HepG2 (cell line): ENCODE data around the gene GEMIN4. TPM values are rescaled to one million over a fixed set of nuclear protein-coding genes. Genes with fewer than 3 reads are reported as not detected.
A peak's percentile ranks its signal among the peaks of the same experiment; 100 is the strongest.

ENCODE experiments used
- CCAR2 ChIP-seq: fragments of 200-400 bp; formaldehyde crosslinking; optimal IDR thresholded peaks from 2 replicates; pipeline ENCODE3; 2018; ENCODE audit warnings: low read depth, mild to moderate bottlenecking, low read length, moderate library complexity
- CENPT ChIP-seq: sonication (generic); formaldehyde crosslinking; IDR thresholded peaks from 2 replicates; pipeline ENCODE4 v1.8.0; 2022; ENCODE audit warnings: low read depth, mild to moderate bottlenecking, moderate library complexity, missing genetic modification reagents
- CSRNP1 ChIP-seq: sonication (generic); formaldehyde crosslinking; IDR thresholded peaks from 2 replicates; pipeline ENCODE4 v1.8.1; 2023; ENCODE audit warnings: mild to moderate bottlenecking, missing genetic modification reagents
- ELF3 ChIP-seq: IDR thresholded peaks from 2 replicates; pipeline ENCODE4 v1.6.1; 2016; ENCODE audit warnings: missing genetic modification reagents, missing compliant biosample characterization
- HNRNPLL ChIP-seq: fragments of 200-400 bp; formaldehyde crosslinking; IDR thresholded peaks from 2 replicates; pipeline ENCODE4 v1.6.1; 2017; ENCODE audit warnings: mild to moderate bottlenecking, low read depth, low read length; ENCODE audit not compliant: poor library complexity, severe bottlenecking
- IKZF4 ChIP-seq: sonication (generic); formaldehyde crosslinking; IDR thresholded peaks from 2 replicates; pipeline ENCODE4 v1.5.1; 2020; ENCODE audit warnings: borderline replicate concordance, mild to moderate bottlenecking, low read depth, missing genetic modification reagents; ENCODE audit errors: not compliant biosample characterization
- MATR3 ChIP-seq: sonication (generic); formaldehyde crosslinking; IDR thresholded peaks from 2 replicates; pipeline ENCODE4 v1.4.0; 2020; ENCODE audit warnings: missing genetic modification reagents
- NFE2 ChIP-seq: sonication (generic); formaldehyde crosslinking; IDR thresholded peaks from 2 replicates; pipeline ENCODE4 v1.4.0; 2020; ENCODE audit warnings: missing genetic modification reagents
- NFYB ChIP-seq: sonication (generic); formaldehyde crosslinking; IDR thresholded peaks from 2 replicates; pipeline ENCODE4 v1.4.0; 2020; ENCODE audit warnings: missing genetic modification reagents
- PHB2 ChIP-seq: fragments of 450-650 bp; IDR thresholded peaks from 2 replicates; pipeline ENCODE4 v1.6.1; 2018; ENCODE audit not compliant: partially characterized antibody
- PPARG ChIP-seq: conservative IDR thresholded peaks from 2 replicates; pipeline ENCODE4 v1.6.1; 2016; ENCODE audit warnings: missing biosample characterization, missing genetic modification reagents
- SAP130 ChIP-seq: IDR thresholded peaks from 2 replicates; pipeline ENCODE4 v1.6.1; 2016; ENCODE audit warnings: low read depth
- ZBTB42 ChIP-seq: sonication (generic); formaldehyde crosslinking; IDR thresholded peaks from 2 replicates; pipeline ENCODE4 v1.5.0; 2020; ENCODE audit warnings: mild to moderate bottlenecking, missing genetic modification reagents
- ZNF503 ChIP-seq: sonication (generic); formaldehyde crosslinking; IDR thresholded peaks from 2 replicates; pipeline ENCODE4 v1.4.0; 2020; ENCODE audit warnings: missing genetic modification reagents
- ZNF883 ChIP-seq: sonication (generic); formaldehyde crosslinking; IDR thresholded peaks from 2 replicates; pipeline ENCODE4 v1.5.1; 2020; ENCODE audit warnings: mild to moderate bottlenecking, missing genetic modification reagents; ENCODE audit errors: not compliant biosample characterization
- polyA plus RNA-seq, 8 experiments: library from polyadenylated mRNA; depleted of rRNA in 3 of 8; stranded (reverse) in 7 of 8; unstranded in 1 of 8; fragments of >200 nt; fragmentation: Illumina TruSeq in 4 of 8; extraction: Trizol in 4 of 8; gene quantifications; 2 replicates each; pipeline versions ENCODE4 v1.2.1 to v1.2.3, GENCODE V29; 2011 to 2016; ENCODE audit warnings: low read depth in 4 of 8, missing spikeins in 1 of 8, mixed read lengths in 1 of 8; ENCODE audit not compliant: insufficient read depth in 1 of 8
- total RNA-seq, 5 experiments: library from RNA; depleted of rRNA; stranded (reverse); fragments of >200 nt; fragmentation: Illumina TruSeq; extraction: Trizol; gene quantifications; 2 replicates each; pipeline ENCODE4 v1.2.3, GENCODE V29; 2016; ENCODE audit warnings: low read depth in 1 of 5
- TF ChIP-seq, protein P1 (sequence below): sonication (generic); formaldehyde crosslinking; IDR thresholded peaks from 2 replicates; pipeline ENCODE4 v1.8.0; 2022; ENCODE audit warnings: low read depth, missing genetic modification reagents
- TF ChIP-seq, protein P2 (sequence below): sonication (generic); formaldehyde crosslinking; IDR thresholded peaks from 2 replicates; pipeline ENCODE4 v1.8.1; 2023; ENCODE audit warnings: missing genetic modification reagents, mild to moderate bottlenecking, borderline replicate concordance
- TF ChIP-seq, protein P3 (sequence below): sonication (generic); formaldehyde crosslinking; IDR thresholded peaks from 2 replicates; pipeline ENCODE4 v1.4.0; 2020; ENCODE audit warnings: missing genetic modification reagents, borderline replicate concordance

Gene GEMIN4
- total and polyA plus RNA-seq, 2 of the 13 experiments (the other 11 are each of a cell fraction or from before 2014, with no cell fraction given): 10.8 to 22.7 TPM

DNA sequence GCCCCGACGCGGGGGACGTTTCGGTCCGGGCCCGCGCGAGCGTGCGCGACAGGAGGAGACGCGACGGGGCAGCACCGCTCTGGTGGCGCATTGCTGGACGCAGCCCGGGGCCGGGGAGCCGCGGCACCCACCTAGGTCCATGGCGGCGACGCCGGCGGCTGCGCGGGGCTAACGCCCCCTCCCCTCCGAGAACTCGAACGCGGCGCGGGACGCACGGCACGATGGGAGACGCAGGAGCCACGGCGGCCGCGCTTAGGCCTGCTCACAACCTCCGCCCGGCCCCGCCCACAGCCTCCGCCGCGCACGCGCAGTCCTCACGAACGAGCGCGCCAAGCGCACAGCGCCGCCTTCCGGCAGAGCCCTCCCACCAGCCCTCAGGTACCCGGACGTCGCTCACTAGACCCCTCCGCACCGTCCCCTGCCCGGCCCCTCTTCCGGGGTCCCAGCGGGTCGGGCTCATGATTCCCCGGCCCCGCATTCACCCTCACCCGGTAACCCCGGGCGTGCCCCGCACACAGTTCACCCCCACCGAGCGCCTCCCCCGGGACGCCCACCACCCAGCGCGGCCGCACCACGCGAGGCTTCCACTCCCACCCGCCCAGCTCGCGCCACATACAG, at the start of gene GEMIN4 (continued):
- TF ChIP-seq, protein P1, sequence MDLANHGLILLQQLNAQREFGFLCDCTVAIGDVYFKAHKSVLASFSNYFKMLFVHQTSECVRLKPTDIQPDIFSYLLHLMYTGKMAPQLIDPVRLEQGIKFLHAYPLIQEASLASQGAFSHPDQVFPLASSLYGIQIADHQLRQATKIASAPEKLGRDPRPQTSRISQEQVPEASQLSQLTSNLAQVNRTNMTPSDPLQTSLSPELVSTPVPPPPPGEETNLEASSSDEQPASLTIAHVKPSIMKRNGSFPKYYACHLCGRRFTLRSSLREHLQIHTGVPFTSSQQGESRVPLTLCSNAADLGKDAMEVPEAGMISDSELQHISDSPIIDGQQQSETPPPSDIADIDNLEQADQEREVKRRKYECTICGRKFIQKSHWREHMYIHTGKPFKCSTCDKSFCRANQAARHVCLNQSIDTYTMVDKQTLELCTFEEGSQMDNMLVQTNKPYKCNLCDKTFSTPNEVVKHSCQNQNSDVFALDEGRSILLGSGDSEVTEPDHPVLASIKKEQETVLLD (CRISPR knock-in tag): peak; percentile 63
- no peak for TF ChIP-seq CENPT (CRISPR knock-in tag)
- TF ChIP-seq, protein P2, sequence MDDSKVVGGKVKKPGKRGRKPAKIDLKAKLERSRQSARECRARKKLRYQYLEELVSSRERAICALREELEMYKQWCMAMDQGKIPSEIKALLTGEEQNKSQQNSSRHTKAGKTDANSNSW (CRISPR knock-in tag): 0 out of 2 replicates have a peak, but pooled peaks have one; percentile 16
- no peak for TF ChIP-seq PPARG
- no peak for TF ChIP-seq CCAR2
- TF ChIP-seq CSRNP1 (CRISPR knock-in tag): peak; percentile 80; the same call in 1 of the 2 replicates
- TF ChIP-seq PHB2: no peak
- no peak for TF ChIP-seq NFE2
- TF ChIP-seq ZNF503: 0 out of 2 replicates have a peak, but pooled peaks have one; percentile 45
- TF ChIP-seq NFYB (CRISPR knock-in tag): no peak
- no peak for TF ChIP-seq MATR3 (CRISPR knock-in tag)
- peak; percentile 79 for TF ChIP-seq IKZF4 (CRISPR knock-in tag)
- no peak for TF ChIP-seq ELF3
- no peak for TF ChIP-seq ZNF883 (CRISPR knock-in tag)
- TF ChIP-seq ZBTB42: peak; percentile 62; the same call in 1 of the 2 replicates
- TF ChIP-seq, protein P3, sequence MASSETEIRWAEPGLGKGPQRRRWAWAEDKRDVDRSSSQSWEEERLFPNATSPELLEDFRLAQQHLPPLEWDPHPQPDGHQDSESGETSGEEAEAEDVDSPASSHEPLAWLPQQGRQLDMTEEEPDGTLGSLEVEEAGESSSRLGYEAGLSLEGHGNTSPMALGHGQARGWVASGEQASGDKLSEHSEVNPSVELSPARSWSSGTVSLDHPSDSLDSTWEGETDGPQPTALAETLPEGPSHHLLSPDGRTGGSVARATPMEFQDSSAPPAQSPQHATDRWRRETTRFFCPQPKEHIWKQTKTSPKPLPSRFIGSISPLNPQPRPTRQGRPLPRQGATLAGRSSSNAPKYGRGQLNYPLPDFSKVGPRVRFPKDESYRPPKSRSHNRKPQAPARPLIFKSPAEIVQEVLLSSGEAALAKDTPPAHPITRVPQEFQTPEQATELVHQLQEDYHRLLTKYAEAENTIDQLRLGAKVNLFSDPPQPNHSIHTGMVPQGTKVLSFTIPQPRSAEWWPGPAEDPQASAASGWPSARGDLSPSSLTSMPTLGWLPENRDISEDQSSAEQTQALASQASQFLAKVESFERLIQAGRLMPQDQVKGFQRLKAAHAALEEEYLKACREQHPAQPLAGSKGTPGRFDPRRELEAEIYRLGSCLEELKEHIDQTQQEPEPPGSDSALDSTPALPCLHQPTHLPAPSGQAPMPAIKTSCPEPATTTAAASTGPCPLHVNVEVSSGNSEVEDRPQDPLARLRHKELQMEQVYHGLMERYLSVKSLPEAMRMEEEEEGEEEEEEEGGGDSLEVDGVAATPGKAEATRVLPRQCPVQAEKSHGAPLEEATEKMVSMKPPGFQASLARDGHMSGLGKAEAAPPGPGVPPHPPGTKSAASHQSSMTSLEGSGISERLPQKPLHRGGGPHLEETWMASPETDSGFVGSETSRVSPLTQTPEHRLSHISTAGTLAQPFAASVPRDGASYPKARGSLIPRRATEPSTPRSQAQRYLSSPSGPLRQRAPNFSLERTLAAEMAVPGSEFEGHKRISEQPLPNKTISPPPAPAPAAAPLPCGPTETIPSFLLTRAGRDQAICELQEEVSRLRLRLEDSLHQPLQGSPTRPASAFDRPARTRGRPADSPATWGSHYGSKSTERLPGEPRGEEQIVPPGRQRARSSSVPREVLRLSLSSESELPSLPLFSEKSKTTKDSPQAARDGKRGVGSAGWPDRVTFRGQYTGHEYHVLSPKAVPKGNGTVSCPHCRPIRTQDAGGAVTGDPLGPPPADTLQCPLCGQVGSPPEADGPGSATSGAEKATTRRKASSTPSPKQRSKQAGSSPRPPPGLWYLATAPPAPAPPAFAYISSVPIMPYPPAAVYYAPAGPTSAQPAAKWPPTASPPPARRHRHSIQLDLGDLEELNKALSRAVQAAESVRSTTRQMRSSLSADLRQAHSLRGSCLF (CRISPR knock-in tag): no peak
- peak; percentile 74 for TF ChIP-seq SAP130 (CRISPR knock-in tag)
- TF ChIP-seq HNRNPLL: no peak
